ENCODE measurements around the gene PAX4.

DNA sequence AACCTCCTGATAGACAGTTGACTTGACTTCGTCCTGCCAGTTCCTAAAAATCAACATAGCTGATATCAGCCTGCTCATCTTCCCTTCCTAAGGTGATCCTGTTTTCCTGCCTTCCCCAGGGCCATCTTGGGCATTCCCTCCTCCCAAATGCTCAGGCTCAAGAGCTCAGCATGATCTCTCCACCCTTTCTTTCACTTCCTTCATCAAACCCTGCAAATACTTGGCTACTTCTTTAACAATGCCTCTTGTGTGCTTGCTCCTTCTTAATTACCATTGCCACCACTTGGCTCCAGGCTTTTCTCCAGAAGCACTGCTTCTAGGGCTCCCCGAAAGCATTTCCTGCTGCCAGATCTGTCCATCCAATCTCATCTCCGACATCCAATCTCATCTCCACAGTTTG is 17.1 kb downstream of the PAX4 start:
- TF ChIP-seq, protein P1, sequence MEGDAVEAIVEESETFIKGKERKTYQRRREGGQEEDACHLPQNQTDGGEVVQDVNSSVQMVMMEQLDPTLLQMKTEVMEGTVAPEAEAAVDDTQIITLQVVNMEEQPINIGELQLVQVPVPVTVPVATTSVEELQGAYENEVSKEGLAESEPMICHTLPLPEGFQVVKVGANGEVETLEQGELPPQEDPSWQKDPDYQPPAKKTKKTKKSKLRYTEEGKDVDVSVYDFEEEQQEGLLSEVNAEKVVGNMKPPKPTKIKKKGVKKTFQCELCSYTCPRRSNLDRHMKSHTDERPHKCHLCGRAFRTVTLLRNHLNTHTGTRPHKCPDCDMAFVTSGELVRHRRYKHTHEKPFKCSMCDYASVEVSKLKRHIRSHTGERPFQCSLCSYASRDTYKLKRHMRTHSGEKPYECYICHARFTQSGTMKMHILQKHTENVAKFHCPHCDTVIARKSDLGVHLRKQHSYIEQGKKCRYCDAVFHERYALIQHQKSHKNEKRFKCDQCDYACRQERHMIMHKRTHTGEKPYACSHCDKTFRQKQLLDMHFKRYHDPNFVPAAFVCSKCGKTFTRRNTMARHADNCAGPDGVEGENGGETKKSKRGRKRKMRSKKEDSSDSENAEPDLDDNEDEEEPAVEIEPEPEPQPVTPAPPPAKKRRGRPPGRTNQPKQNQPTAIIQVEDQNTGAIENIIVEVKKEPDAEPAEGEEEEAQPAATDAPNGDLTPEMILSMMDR (IDR thresholded peaks at IDR 0.05), result no peak
- TF ChIP-seq POLR2AphosphoS5 (IDR thresholded peaks at IDR 0.05), result no peak
